H1 (cell line): ENCODE measurements around the gene KLHL26. TPM values are rescaled to one million over a fixed set of nuclear protein-coding genes. Genes with fewer than 3 reads are reported as not detected.

Experiments
- CHD7 ChIP-seq: fragments of 300-600 bp; sonication (generic); IDR thresholded peaks from 2 replicates; pipeline ENCODE4 v1.7.1; 2012; ENCODE audit warnings: low read length, moderate library complexity, mild to moderate bottlenecking, inconsistent platforms; ENCODE audit not compliant: insufficient replicate concordance
- EGR1 ChIP-seq: IDR thresholded peaks from 2 replicates; pipeline ENCODE4 v1.6.1; 2011; ENCODE audit warnings: low read depth, low read length, borderline replicate concordance
- EZH2 ChIP-seq: fragments of 200-600 bp; sonication (generic); IDR thresholded peaks from 2 replicates; pipeline ENCODE4 v1.7.1; 2012; ENCODE audit warnings: low read depth, mild to moderate bottlenecking, moderate library complexity, low read length, inconsistent platforms; ENCODE audit not compliant: severe bottlenecking
- PHF8 ChIP-seq: fragments of 200-600 bp; sonication (generic); conservative IDR thresholded peaks from 2 replicates; pipeline ENCODE4 v1.7.1; 2012; ENCODE audit warnings: low read depth, mild to moderate bottlenecking, inconsistent platforms, low read length, moderate library complexity
- POLR2AphosphoS5 ChIP-seq: IDR thresholded peaks from 2 replicates; pipeline ENCODE4 v1.6.1; 2011; ENCODE audit warnings: low read depth, low read length
- polyA plus RNA-seq, 7 experiments: library from polyadenylated mRNA; depleted of rRNA in 3 of 7; stranded (reverse) in 5 of 7; unstranded in 2 of 7; fragments of >200 nt in 5 of 7; fragments of 200-250 nt in 2 of 7; gene quantifications; 1 replicate in 5 of 7; 2 replicates in 1 of 7; 4 replicates in 1 of 7; pipeline versions ENCODE4 v1.2.1 to v1.2.3, GENCODE V29; 2011 to 2013; ENCODE audit warnings: missing spikeins in 2 of 7, mixed read lengths in 2 of 7
- total RNA-seq: library from RNA; stranded (reverse); fragmentation: NEBNext Ultra II Directional; extraction: Animal tissue kit (Norgen Biotek cat#: 25700); gene quantifications from 2 replicates; pipeline ENCODE4 v1.2.1, GENCODE V29; 2021
- TF ChIP-seq, protein P1 (sequence below): IDR thresholded peaks from 2 replicates; pipeline ENCODE4 v1.6.1; 2011; ENCODE audit warnings: low read depth, mild to moderate bottlenecking, low read length; ENCODE audit not compliant: insufficient read depth
- TF ChIP-seq, protein P2 (sequence below): IDR thresholded peaks from 2 replicates; pipeline ENCODE4 v1.6.1; 2012; ENCODE audit warnings: low read length, inconsistent platforms

The KLHL26 gene
- total and polyA plus RNA-seq, 2 of the 8 experiments (the other 6 are each of a cell fraction or from before 2014, with no cell fraction given): 2.2 to 8.8 TPM

- TF ChIP-seq CHD7: no peak
- no peak for TF ChIP-seq EZH2
- TF ChIP-seq PHF8: 0 out of 2 replicates have a peak, but pooled peaks have one; percentile 46
- TF ChIP-seq, protein P1, sequence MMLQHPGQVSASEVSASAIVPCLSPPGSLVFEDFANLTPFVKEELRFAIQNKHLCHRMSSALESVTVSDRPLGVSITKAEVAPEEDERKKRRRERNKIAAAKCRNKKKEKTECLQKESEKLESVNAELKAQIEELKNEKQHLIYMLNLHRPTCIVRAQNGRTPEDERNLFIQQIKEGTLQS: no peak
- TF ChIP-seq, protein P2, sequence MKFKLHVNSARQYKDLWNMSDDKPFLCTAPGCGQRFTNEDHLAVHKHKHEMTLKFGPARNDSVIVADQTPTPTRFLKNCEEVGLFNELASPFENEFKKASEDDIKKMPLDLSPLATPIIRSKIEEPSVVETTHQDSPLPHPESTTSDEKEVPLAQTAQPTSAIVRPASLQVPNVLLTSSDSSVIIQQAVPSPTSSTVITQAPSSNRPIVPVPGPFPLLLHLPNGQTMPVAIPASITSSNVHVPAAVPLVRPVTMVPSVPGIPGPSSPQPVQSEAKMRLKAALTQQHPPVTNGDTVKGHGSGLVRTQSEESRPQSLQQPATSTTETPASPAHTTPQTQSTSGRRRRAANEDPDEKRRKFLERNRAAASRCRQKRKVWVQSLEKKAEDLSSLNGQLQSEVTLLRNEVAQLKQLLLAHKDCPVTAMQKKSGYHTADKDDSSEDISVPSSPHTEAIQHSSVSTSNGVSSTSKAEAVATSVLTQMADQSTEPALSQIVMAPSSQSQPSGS: no peak
- peak; percentile 56; the same call in 1 of the 2 replicates for TF ChIP-seq EGR1
- no peak; the same call in none of the 2 replicates for TF ChIP-seq POLR2AphosphoS5
Measured at GRCh38 chr19:18594096-18594823, 42.6 kb upstream of the KLHL26 start (continued).
